WI38 (cell line): ENCODE measurements around the gene AACS.
A peak's percentile ranks its signal among the peaks of the same experiment; 100 is the strongest.

Source experiments
- H3K4me3 ChIP-seq: 2 replicates; pipeline ENCODE4 v1.5.1; 2011; ENCODE audit warnings: low read depth, mild to moderate bottlenecking, control low read depth, low read length
- CTCF ChIP-seq: IDR thresholded peaks from 2 replicates; pipeline ENCODE4 v1.5.1; 2012; ENCODE audit warnings: low read depth, mild to moderate bottlenecking, control low read depth, low read length

The AACS gene

DNA sequence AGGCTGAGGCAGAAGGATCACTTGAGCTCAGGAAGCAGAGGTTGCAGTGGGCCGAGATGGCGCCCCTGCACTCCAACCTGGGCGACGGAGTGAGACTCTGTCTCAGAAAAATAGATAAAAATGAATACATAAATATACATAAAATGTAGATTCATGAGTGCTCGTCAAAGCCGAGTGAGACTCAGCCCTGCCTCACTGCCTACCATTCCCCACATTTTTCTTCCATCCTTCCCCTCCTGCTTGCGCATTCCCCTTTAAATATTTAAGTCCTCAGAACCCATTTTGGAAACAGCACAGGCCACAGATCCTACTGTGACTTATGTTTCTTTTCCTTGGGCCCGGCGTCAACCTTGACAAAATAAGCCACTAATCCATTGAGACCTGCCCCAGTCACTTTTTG is 31.9 kb upstream of the AACS start:
- no peak overlapping the region for H3K4me3 ChIP-seq
- TF ChIP-seq CTCF: no peak

GRCh38 chr12:125038976-125039625 is 26.1 kb upstream of the AACS start:
- TF ChIP-seq CTCF: 0 out of 2 replicates have a peak, but pooled peaks have one; percentile 9
- no peak overlapping the region for H3K4me3 ChIP-seq

DNA sequence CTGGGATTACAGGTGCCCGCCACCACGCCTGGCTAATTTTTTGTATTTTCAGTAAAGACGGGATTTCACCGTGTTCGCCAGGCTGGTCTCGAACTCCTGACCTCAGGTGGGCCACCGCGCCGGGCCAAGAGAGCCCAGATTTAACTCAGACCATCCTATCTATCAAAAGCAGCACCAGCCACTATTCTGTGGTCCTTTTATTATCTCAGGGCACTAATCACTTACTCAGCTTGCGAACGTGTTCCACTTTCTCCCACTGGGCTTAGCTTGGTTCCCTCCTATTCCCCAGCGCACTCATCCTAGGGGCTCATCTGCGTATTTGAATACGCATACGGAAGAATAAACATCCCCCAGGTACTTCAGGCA is 16.2 kb upstream of the AACS start:
- peak overlapping the region; percentile 58 for H3K4me3 ChIP-seq
- no peak for TF ChIP-seq CTCF

GRCh38 chr12:125050446-125050845 is 14.8 kb upstream of the AACS start:
- no peak overlapping the region for H3K4me3 ChIP-seq

GRCh38 chr12:125050868-125051267 is 14.4 kb upstream of the AACS start:
- no peak for TF ChIP-seq CTCF
- no peak overlapping the region for H3K4me3 ChIP-seq

More at GRCh38 chr12:125050446-125050845, 14.8 kb upstream of the AACS start:
- TF ChIP-seq CTCF: no peak

GRCh38 chr12:125053821-125054220 is 11.4 kb upstream of the AACS start:
- no peak overlapping the region for H3K4me3 ChIP-seq
- no peak for TF ChIP-seq CTCF

DNA sequence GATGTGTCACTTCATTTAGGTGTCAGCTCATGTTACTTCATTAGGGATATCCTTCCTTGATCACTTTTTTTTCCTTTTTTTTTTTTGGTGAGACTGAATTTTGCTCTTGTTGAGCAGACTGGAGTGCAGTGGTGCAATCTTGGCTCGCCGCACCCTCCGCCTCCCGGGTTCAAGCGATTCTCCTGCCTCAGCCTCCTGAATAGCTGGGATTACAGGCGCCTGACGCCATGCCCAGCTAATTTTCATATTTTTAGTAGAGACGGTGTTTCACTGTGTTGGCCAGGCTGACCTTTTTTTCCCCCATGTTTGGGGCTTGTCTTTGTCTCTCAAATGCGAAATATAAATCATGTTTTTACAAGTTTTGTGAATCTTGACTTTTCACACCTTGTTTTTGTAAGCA is 9.6 kb upstream of the AACS start:
- no peak for TF ChIP-seq CTCF

More for the DNA sequence above, 9.6 kb upstream of the AACS start:
- H3K4me3 ChIP-seq: no peak overlapping the region
